Measurements from ENCODE around the gene KRTAP22-2.

Gene KRTAP22-2

DNA sequence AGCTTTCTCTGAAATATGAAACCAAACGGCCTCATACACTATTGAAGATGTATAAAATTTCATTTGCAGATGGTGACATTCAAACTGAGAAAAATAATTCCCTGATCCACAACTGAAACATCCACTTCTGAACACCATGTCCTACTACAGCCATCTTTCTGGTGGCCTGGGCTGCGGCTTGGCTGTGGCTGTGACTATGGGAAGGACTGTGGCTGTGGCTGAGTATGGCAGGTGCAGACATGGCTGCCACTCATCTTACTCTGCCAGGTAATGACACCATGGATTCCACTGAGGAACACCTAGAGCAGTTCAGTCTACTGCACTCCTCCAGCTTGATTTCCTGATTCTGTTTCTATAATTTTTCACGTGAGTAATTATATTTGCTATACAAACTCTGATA, 30.3 kb upstream of the KRTAP22-2 start, which contains the start of gene KRTAP20-4:
TSS of gene KRTAP20-4 (plus strand) at position 106 of the 400 bp plus-strand sequence.
- no peak for TF ChIP-seq CTCF (IDR thresholded peaks at IDR 0.05; ENCODE audit: extremely low read depth, missing control alignments)
- DNase-seq (ENCODE audit: low spot score), result no peak

- TF ChIP-seq CTCF (IDR thresholded peaks at IDR 0.05; ENCODE audit: extremely low read depth, missing control alignments), result no peak
- no peak for DNase-seq (ENCODE audit: low spot score)
These were observed 29.9 kb upstream of the KRTAP22-2 start for GRCh38 chr21:30620080-30620479.

GRCh38 chr21:30616125-30616524, 25.9 kb upstream of the KRTAP22-2 start, which contains the start of gene KRTAP20-1:
Gene KRTAP20-1, plus strand, starts transcription at chr21:30616425. Its CDS starts 30 bp downstream, at chr21:30616455.
- TF ChIP-seq CTCF (IDR thresholded peaks at IDR 0.05; ENCODE audit: extremely low read depth, missing control alignments), result no peak
- no peak for DNase-seq (ENCODE audit: low spot score)

- no peak for TF ChIP-seq CTCF (IDR thresholded peaks at IDR 0.05; ENCODE audit: extremely low read depth, missing control alignments)
- no peak for DNase-seq (ENCODE audit: low spot score)
These were observed 25.0 kb upstream of the KRTAP22-2 start for GRCh38 chr21:30615199-30615598.

GRCh38 chr21:30613836-30614235, 23.6 kb upstream of the KRTAP22-2 start, which contains the start of gene KRTAP6-1:
Gene KRTAP6-1, minus strand, starts transcription at chr21:30613930. Its CDS starts 26 bp downstream, at chr21:30613904.
- TF ChIP-seq CTCF (IDR thresholded peaks at IDR 0.05; ENCODE audit: extremely low read depth, missing control alignments), result no peak
- no peak for DNase-seq (ENCODE audit: low spot score)

DNA sequence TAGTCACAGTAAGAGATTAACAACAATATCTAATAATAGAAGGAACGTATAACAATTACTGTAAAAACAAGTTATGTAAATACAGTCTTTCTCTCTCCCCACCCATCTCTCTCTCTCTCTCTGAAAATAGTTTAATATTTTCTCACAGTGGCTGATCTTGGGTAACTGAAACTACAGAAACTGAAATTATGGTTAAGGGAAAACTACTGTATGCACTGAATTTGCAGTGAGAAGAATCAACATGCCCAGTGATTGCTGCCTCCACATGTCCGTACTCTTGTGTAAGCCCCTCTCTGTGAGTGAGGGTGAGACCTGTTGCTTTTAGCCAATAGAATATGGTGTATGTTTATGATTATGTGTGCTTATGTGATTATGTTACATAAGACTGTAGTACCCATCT, 21.9 kb upstream of the KRTAP22-2 start:
- TF ChIP-seq CTCF (IDR thresholded peaks at IDR 0.05; ENCODE audit: extremely low read depth, missing control alignments), result no peak
- no peak for DNase-seq (ENCODE audit: low spot score)

DNA sequence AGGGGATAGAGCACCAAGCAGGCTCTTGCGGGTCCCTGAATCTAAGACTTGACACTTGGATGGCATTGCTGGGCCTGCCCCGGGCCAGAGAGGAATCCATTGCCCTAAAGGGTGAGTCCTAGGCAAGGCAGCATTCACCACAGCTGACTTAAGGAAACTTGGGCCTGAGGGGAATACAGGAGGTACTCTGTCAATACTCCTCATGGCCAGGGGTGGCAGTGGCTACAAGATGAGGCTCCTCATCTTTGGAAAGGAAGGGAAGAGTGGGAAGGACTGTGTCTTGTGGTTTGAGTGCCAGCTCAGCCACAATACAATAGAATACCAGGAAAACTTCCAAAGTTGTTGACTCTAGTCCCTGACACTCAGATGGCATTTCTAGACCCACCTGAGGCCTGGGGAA, 15.8 kb upstream of the KRTAP22-2 start:
- no peak for DNase-seq (ENCODE audit: low spot score)
- no peak for TF ChIP-seq CTCF (IDR thresholded peaks at IDR 0.05; ENCODE audit: extremely low read depth, missing control alignments)
